ENCODE measurements around the gene OGDH. TPM values are rescaled to one million over a fixed set of nuclear protein-coding genes. Genes with fewer than 3 reads are reported as not detected.

Gene OGDH
- total RNA-seq, 4 donors from 2014 or later = 38.2 to 97.6 (median 78.6) TPM

DNA sequence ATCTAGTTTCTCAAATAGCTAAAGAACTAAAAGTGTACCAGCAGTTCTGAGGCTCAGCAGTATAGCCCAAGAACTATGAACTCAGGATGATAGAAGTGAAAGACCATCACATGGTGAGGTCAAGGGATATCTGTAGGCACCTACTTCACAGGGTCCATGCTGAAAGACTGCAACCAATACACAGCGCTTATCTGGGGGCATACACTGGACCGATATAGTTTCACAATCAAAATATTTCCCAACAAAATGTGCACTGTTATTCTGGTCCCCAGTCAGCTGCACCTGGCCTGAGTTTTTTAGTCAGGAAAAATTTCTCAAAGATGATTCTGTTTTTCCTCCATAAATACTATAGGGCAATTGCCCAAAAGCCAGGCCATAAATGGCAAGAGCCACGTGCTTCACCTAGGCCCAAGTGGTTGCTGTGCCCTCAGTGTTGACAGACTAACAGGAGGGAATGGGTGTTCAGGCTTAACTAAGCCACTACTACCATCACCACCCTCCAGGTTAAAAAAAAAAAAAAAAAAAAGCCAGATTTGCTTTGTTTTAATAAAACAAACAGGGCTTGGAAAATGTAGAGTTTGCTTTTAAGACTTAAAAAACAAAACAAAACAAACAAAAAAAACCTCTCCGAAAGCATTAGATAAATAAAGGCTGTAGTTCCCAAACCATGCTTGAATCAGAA is 58.5 kb downstream of the OGDH start:
- DNase-seq = no peak
- Histone ChIP-seq H3K9me3 (peaks cover 0 to 6% of the 10 kb centered on the region in 2 donors), H3K4me3 (no peak overlapping the region), H3K27me3 (no peaks in the 10 kb centered on the region), H3K27ac (no peak overlapping the region), H3K36me3 (no peaks in the 10 kb centered on the region), H3K4me1 (no peaks in the 10 kb centered on the region)
- no peak for TF ChIP-seq CTCF (IDR thresholded peaks at IDR 0.05)
- TF ChIP-seq POLR2A (IDR thresholded peaks at IDR 0.05) = no peak
- intact Hi-C loops (cut with DNase I; ENCODE audit: low total_unique reads) = no loop called here

- Histone ChIP-seq H3K27me3 (no peaks in the 10 kb centered on the region), H3K9me3 (peaks cover 0 to 6% of the 10 kb centered on the region in 2 donors), H3K4me3 (no peak overlapping the region), H3K4me1 (no peaks in the 10 kb centered on the region), H3K27ac (no peak overlapping the region), H3K36me3 (no peaks in the 10 kb centered on the region)
- TF ChIP-seq POLR2A (IDR thresholded peaks at IDR 0.05) = no peak
- TF ChIP-seq CTCF (IDR thresholded peaks at IDR 0.05) = no peak
- no peak for DNase-seq
- intact Hi-C loops (cut with DNase I; ENCODE audit: low total_unique reads) = no loop called here
Measured at GRCh38 chr7:44665531-44666213, 59.2 kb downstream of the OGDH start.

- Histone ChIP-seq H3K27ac (no peak overlapping the region), H3K4me1 (no peaks in the 10 kb centered on the region), H3K4me3 (no peak overlapping the region), H3K9me3 (peaks cover 0 to under 1% of the 10 kb centered on the region in 2 donors), H3K36me3 (no peaks in the 10 kb centered on the region), H3K27me3 (no peaks in the 10 kb centered on the region)
- no peak for TF ChIP-seq CTCF (IDR thresholded peaks at IDR 0.05)
- TF ChIP-seq POLR2A (IDR thresholded peaks at IDR 0.05) = no peak
- no peak for DNase-seq
- intact Hi-C loops (cut with DNase I; ENCODE audit: low total_unique reads) = no loop called here
Measured at GRCh38 chr7:44666566-44666965, 60.1 kb downstream of the OGDH start.

DNA sequence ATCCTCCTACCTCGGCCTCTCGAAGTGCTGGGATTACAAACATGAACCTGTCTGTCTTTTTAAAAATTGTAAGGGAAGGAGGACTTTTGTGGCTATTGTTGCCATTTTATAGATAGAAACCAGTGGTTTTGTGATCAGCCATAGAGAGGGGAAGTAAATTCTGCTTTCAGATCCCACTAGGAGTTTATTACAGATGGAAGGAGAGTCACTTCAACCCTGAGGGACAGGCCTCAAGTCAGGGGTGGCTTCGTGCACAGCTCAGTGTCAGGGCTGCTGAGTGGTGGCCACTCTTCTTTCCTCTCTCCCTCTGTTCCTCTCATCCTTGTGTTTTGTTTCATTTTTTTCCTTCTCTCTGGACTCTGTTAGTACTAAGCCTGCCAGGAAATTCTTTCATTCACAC is 60.8 kb downstream of the OGDH start:
- H3K27me3 ChIP-seq = no peaks in the 10 kb centered on the region
- no peak for DNase-seq
- TF ChIP-seq POLR2A (IDR thresholded peaks at IDR 0.05) = no peak
- no peak for TF ChIP-seq CTCF (IDR thresholded peaks at IDR 0.05)
- intact Hi-C loops (cut with DNase I; ENCODE audit: low total_unique reads) = no loop called here
- H3K27ac ChIP-seq = no peak overlapping the region
- no peaks in the 10 kb centered on the region for H3K9me3 ChIP-seq
- H3K4me1 ChIP-seq = no peaks in the 10 kb centered on the region
- no peaks in the 10 kb centered on the region for H3K36me3 ChIP-seq
- no peak overlapping the region for H3K4me3 ChIP-seq

- intact Hi-C loops (cut with DNase I; ENCODE audit: low total_unique reads) = no loop called here
- no peak for DNase-seq
- Histone ChIP-seq H3K27me3 (no peaks in the 10 kb centered on the region), H3K36me3 (no peaks in the 10 kb centered on the region), H3K4me1 (no peaks in the 10 kb centered on the region), H3K27ac (no peak overlapping the region), H3K4me3 (no peak overlapping the region), H3K9me3 (no peaks in the 10 kb centered on the region)
- no peak for TF ChIP-seq POLR2A (IDR thresholded peaks at IDR 0.05)
- TF ChIP-seq CTCF (IDR thresholded peaks at IDR 0.05) = no peak
Measured at GRCh38 chr7:44671069-44671468, 64.6 kb downstream of the OGDH start.
